Adrenal gland (tissue), 5 donors: ENCODE measurements around the gene CORO1C.

Experiments
- POLR2A ChIP-seq, 2 donors: fragments of 450-650 bp; IDR thresholded peaks; one replicate each; pipeline ENCODE4 v1.6.1; 2017; ENCODE audit warnings: antibody characterized with exemption in 2 of 2, mild to moderate bottlenecking in 2 of 2, moderate library complexity in 1 of 2
- TF ChIP-seq, protein P1 (sequence below), 6 experiments: fragments of 450-650 bp in 4 of 6; fragments of 200-600 bp in 2 of 6; sonication (generic) in 1 of 6; IDR thresholded peaks; 1 replicate in 5 of 6; 2 replicates in 1 of 6; pipeline versions ENCODE4 v1.5.1 to v1.8.0; 2016 to 2021; ENCODE audit warnings: antibody characterized with exemption in 6 of 6, mild to moderate bottlenecking in 2 of 6, moderate library complexity in 1 of 6
- donor health status: DM: no; HTN: no; CAD: no.

DNA sequence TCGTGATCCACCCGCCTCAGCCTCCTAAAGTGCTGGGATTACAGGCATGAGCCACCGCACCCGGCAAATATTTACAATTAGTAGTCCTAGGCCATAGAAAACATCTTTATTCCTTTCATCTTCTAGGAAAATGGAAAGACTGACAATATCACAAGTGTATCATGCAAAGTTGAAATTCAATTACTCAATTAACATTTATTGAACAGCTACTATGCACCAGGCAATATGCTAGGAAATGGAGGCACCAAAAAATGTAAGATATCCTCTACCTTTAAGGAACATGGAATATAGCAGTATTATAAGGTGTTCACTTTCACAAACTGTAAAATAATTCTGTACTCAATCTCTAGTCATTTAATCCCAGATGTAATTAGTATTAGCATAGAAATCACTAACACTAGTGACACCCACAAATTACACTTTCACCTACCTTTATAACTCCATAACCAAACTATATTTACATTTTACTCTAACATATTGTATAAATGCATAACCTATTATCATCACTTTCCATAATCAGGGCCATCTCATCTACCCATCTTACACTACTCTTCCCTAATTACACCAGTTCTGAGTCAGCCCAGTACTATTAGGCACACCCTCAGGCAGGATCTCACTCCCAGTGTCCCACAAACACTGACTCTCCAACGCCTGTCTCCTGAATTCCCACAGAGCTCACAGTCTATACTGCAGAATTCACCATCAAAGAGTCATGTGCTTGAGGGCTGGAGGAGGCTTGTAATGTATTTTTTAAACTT, 10.4 kb downstream of the CORO1C start:
- TF ChIP-seq POLR2A (IDR thresholded peaks at IDR 0.05): no peak
- TF ChIP-seq, protein P1, sequence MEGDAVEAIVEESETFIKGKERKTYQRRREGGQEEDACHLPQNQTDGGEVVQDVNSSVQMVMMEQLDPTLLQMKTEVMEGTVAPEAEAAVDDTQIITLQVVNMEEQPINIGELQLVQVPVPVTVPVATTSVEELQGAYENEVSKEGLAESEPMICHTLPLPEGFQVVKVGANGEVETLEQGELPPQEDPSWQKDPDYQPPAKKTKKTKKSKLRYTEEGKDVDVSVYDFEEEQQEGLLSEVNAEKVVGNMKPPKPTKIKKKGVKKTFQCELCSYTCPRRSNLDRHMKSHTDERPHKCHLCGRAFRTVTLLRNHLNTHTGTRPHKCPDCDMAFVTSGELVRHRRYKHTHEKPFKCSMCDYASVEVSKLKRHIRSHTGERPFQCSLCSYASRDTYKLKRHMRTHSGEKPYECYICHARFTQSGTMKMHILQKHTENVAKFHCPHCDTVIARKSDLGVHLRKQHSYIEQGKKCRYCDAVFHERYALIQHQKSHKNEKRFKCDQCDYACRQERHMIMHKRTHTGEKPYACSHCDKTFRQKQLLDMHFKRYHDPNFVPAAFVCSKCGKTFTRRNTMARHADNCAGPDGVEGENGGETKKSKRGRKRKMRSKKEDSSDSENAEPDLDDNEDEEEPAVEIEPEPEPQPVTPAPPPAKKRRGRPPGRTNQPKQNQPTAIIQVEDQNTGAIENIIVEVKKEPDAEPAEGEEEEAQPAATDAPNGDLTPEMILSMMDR (IDR thresholded peaks at IDR 0.05): no peak
